Measurements from ENCODE around the gene PRR5.

GRCh38 chr22:44719586-44720368, 17.8 kb downstream of the PRR5 start:
- TF ChIP-seq CTCF (conservative IDR thresholded peaks at IDR 0.05 in 1 of 2, IDR thresholded peaks at IDR 0.05 in 1 of 2; ENCODE audit: low read depth in 1 of 2, low read length in 2 of 2) (no peak), EZH2 (IDR thresholded peaks at IDR 0.05; ENCODE audit: low read length, missing control alignments) (no peak)
